ENCODE data around the gene OAS1.

GRCh38 chr12:112947314-112947713, 40.6 kb downstream of the OAS1 start:
- TF ChIP-seq, protein P1, sequence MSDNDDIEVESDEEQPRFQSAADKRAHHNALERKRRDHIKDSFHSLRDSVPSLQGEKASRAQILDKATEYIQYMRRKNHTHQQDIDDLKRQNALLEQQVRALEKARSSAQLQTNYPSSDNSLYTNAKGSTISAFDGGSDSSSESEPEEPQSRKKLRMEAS (IDR thresholded peaks at IDR 0.05) = no peak
- TF ChIP-seq TAF1 (IDR thresholded peaks at IDR 0.05; ENCODE audit: low read depth) (no peak), EGR1 (IDR thresholded peaks at IDR 0.05) (no peak), EP300 (IDR thresholded peaks at IDR 0.05; ENCODE audit: borderline replicate concordance) (no peak), TEAD4 (IDR thresholded peaks at IDR 0.05) (no peak), FOXM1 (IDR thresholded peaks at IDR 0.05; ENCODE audit: borderline replicate concordance, low read depth) (no peak)

Measured in Ishikawa (cell line).